SU-DHL-6 (cell line): ENCODE results near the gene SLC35C1.

Experiments
- CTCF ChIP-seq: fragments of 200-600 bp; sonication (generic); IDR thresholded peaks from one replicate; pipeline ENCODE4 v1.5.1; 2017; ENCODE audit warnings: antibody characterized with exemption, mild to moderate bottlenecking, low read length, moderate library complexity; ENCODE audit not compliant: insufficient read depth, poor library complexity, severe bottlenecking
- EZH2phosphoT487 ChIP-seq: fragments of 200-600 bp; sonication (generic), shearing (Covaris generic); conservative IDR thresholded peaks from 2 replicates; pipeline ENCODE4 v1.6.1; 2018; ENCODE audit warnings: mild to moderate bottlenecking, antibody characterized with exemption, low read length, moderate library complexity, mixed read lengths

GRCh38 chr11:45805305-45806071 lies 539 bp downstream of the SLC35C1 start:
- TF ChIP-seq CTCF (no peak), EZH2phosphoT487 (no peak)
